Right cardiac atrium (tissue), 5 donors: Measurements from ENCODE around the gene ISCA2. TPM values are rescaled to one million over a fixed set of nuclear protein-coding genes. Genes with fewer than 3 reads are reported as not detected.

Experiments
- ATAC-seq, 2 donors: fragments of 200-7000 bp; cut with Tn5 transposase; one replicate each; pipeline versions ENCODE4 v1.8.0 to v1.9.1; 2020; ENCODE audit warnings: moderate library complexity in 2 of 2, mild to moderate bottlenecking in 1 of 2
- DNase-seq, 3 donors: peaks; one replicate each; pipeline ENCODE4 v3.0.0-alpha.2; 2020
- H3K27ac ChIP-seq: one replicate; pipeline ENCODE4 v1.5.1; 2013; ENCODE audit warnings: mild to moderate bottlenecking, low read length, control low read depth, moderate library complexity
- H3K27me3 ChIP-seq: one replicate; pipeline ENCODE4 v1.6.1; 2013; ENCODE audit not compliant: control insufficient read depth, insufficient read depth
- H3K4me1 ChIP-seq: one replicate; pipeline ENCODE4 v1.6.1; 2013; ENCODE audit warnings: low read length; ENCODE audit not compliant: control insufficient read depth, insufficient read depth
- H3K4me3 ChIP-seq: one replicate; pipeline ENCODE4 v1.5.1; 2013; ENCODE audit warnings: low read length, control low read depth
- H3K9me3 ChIP-seq: one replicate; pipeline ENCODE4 v1.6.1; 2013; ENCODE audit warnings: low read length; ENCODE audit not compliant: control insufficient read depth
- WGBS: extraction: QIAGEN DNeasy Blood & Tissue Kit; methylation state at CpG from one replicate; pipeline ENCODE4 v1.1.7; 2013; 5-methylcytosine and 5-hydroxymethylcytosine counted together
- intact Hi-C, 4 donors: fragments of 100-400 bp; cut with DNase I; formaldehyde crosslinking; loops; one replicate each; pipeline versions ENCODE4 v1.11.0 to v1.14.0; 2022 to 2023
- polyA plus RNA-seq: library from polyadenylated mRNA; stranded (reverse); fragments of 200-250 nt; gene quantifications from one replicate; pipeline ENCODE4 v1.2.3, GENCODE V29; 2013
- total RNA-seq, 4 donors: library from RNA; stranded (reverse); fragmentation: NEBNext Ultra II Directional; extraction: Animal tissue kit (Norgen Biotek cat#: 25700); gene quantifications; one replicate each; pipeline ENCODE4 v1.2.1, GENCODE V29; 2021
- donor health status: healthy with polysubstance abuse.
- donor health status: DM: no; HTN: yes; CAD: no.
- donor health status: DM: no; HTN: no; CAD: no.
- donor health status: DM: no; HTN: yes; CAD: no; lungs with severe emphysema.
- donor health status: DM: yes; HTN: yes; CAD: no.

Gene ISCA2
- total and polyA plus RNA-seq, 5 donors = 29.2 to 45.1 (median 35.3) TPM

DNA sequence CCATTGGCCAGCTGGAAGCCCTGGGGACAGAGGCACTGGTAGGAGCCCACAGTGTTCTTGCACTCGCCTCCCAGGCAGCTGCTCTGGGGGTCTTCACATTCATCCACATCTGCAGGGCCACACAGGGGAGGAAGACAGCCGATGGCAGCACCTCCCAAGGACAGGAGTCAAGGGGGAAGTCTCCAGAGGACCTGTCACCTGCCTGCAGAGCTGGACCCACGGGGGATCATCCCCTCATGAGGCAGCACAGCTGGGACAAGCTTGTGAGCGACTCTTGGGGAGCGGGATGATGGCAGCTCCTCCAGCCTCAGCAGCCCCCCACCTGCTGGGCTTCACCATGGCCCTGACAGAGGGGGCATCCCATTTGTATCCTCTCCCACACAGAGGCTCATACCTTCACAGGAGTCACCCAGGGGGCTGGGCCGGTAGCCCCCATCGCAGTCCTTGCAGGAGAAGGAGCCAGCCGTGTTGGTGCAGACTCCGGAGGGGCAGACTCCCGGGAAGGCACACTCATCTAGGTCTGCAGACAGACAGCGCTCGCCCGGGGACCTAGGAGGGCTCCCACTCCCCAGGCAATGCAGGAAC lies 15.4 kb downstream of the ISCA2 start:
- no peaks in the 10 kb centered on the region for H3K9me3 ChIP-seq
- no peaks in the 10 kb centered on the region for H3K27me3 ChIP-seq
- no peak overlapping the region for H3K27ac ChIP-seq
- intact Hi-C loops = loop anchor here in 1 of 4 donors (10.0 kb wide), 1 partner anchor 106 kb away; the partner anchor contains the start of gene LTBP2
- H3K4me1 ChIP-seq = no peaks in the 10 kb centered on the region
- DNase-seq = peak in 2 of 3 donors; percentile 32 to 41
- WGBS = 81% methylated on average over 13 of the region's 13 CpGs
- ATAC-seq = no peak
- H3K4me3 ChIP-seq = no peak overlapping the region

DNA sequence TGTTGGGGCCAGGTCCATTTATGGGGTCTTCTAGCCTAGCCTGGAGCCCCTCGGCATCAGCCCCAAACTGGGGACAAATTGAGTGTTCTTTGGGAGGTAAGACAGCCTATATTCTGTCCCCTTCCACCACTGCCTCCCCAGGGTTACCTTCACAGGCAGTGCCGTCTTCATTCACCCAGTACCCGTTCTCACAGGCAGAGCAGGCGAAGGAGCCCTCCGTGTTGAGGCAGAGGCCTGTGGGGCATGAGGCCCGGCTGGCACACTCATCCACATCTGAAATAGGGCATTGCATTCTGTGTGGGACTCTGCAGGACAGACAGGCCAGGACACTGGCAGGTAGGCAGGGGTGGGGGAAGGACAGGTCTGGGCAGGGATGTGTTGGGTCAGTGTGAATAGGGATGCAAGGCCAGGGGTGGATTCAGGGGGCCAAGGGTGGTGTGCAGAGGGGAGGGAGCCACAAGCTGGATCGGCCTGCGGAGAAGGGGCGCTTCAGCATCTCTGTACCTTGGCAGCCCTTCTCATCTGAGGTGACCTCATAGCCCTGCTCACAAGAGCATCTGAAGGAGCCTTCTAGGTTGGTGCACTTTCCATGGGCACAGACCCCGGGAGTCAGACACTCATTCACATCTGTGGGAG lies 16.1 kb downstream of the ISCA2 start:
- H3K27me3 ChIP-seq = no peaks in the 10 kb centered on the region
- no peak for ATAC-seq
- H3K9me3 ChIP-seq = no peaks in the 10 kb centered on the region
- DNase-seq = no peak
- H3K4me1 ChIP-seq = no peaks in the 10 kb centered on the region
- H3K4me3 ChIP-seq = no peak overlapping the region
- H3K27ac ChIP-seq = no peak overlapping the region
- WGBS = 91% methylated on average over 10 of the region's 10 CpGs
- intact Hi-C loops = loop anchor here in 1 of 4 donors (10.0 kb wide), 1 partner anchor 105 kb away; the partner anchor contains the start of gene LTBP2

- WGBS = 60% methylated on average over 21 of the region's 21 CpGs
- no peaks in the 10 kb centered on the region for H3K27me3 ChIP-seq
- no peaks in the 10 kb centered on the region for H3K4me1 ChIP-seq
- H3K4me3 ChIP-seq = no peak overlapping the region
- ATAC-seq (no peak), DNase-seq (peak in 1 of 3 donors; percentile 37)
- no peaks in the 10 kb centered on the region for H3K9me3 ChIP-seq
- intact Hi-C loops = no loop called here
- no peak overlapping the region for H3K27ac ChIP-seq
These were observed 16.8 kb downstream of the ISCA2 start for GRCh38 chr14:74510223-74510931.

DNA sequence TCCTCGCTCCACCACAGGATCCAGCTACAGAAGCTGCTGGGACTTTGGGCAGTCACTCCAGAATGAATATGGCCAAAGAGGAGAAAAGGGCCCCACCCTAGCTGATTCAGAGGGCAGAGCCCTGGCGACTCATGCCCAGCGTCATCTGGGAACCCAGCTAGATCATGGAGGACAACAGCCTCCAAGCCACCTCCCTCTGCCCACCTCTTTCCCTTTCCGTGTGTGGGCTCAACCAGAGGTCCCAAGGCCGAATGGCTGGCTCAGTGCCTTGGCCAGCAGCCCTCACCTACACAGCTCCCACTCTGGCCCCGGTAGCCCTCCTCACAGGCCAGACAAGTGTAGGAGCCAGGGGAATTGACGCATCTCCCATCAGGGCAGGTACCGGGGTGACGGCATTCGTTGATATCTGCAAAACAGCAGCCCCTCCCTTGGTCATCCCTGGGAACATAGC lies 17.4 kb downstream of the ISCA2 start:
- intact Hi-C loops = no loop called here
- DNase-seq = peak in 1 of 3 donors; percentile 26
- Histone ChIP-seq H3K9me3 (no peaks in the 10 kb centered on the region), H3K27me3 (no peaks in the 10 kb centered on the region), H3K4me3 (no peak overlapping the region), H3K27ac (no peak overlapping the region), H3K4me1 (no peaks in the 10 kb centered on the region)
- ATAC-seq = peak in 1 of 2 donors; percentile 17
- 75% methylated on average over 10 of the region's 10 CpGs for WGBS

GRCh38 chr14:74511966-74512830 lies 18.6 kb downstream of the ISCA2 start:
- intact Hi-C loops = no loop called here
- DNase-seq = peak in 1 of 3 donors; percentile 35
- H3K27me3 ChIP-seq = no peaks in the 10 kb centered on the region
- H3K4me3 ChIP-seq = no peak overlapping the region
- H3K4me1 ChIP-seq = no peaks in the 10 kb centered on the region
- 79% methylated on average over 10 of the region's 10 CpGs for WGBS
- ATAC-seq = no peak
- H3K9me3 ChIP-seq = no peaks in the 10 kb centered on the region
- H3K27ac ChIP-seq = no peak overlapping the region

DNA sequence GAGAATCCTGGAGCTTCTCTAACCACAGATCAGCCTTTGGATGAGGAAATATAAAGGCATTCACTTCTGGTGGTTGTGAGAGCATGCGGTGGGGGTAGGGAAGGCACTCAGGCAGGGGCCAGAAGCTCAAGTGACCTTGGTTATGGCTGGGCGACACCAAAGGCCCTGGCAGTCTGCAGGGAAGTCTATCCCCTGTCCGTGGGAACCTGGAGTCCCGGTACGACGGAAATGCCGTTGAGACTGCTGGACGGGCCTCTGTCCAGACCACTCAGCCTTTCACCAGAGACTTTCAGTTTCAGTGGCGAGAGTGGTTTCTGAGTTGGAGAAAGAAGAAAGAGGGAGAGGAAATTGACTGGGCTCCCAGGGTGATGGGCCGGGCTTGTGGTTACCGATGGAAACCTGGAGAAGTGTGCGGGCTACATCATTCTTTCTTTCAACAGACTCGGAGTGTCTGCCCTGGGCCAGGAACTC lies 20.9 kb downstream of the ISCA2 start:
- no peaks in the 10 kb centered on the region for H3K4me1 ChIP-seq
- 62% methylated on average over 13 of the region's 13 CpGs for WGBS

DNA sequence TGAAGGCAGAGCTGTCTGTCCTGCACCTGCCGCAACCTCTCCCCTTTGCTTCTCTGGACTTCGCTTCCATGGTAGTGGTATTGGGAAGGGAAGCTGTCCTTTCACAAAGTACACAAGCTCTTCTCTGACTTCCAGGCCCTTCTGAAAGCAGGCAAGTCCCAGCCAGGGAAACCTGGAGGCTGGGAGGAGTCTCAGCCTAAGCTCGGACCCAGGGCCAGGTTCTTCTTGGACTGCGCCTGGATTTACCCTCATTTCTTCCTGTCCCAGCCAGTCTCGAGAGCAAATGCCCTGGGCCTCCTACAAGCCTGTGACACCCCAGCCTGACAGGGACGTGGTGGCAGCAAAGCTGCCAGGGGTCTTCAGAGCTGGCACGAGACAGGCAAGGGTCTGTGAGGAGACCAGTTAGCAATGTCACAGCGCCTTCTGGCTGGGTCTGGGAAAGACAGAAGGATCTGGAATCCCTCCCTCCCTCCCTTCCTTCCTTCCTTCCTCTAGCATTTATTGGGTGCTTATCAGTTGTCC lies 22.4 kb downstream of the ISCA2 start:
- intact Hi-C loops = no loop called here
- DNase-seq (peak in 2 of 3 donors; percentile 35 to 45), ATAC-seq (no peak)
- Histone ChIP-seq H3K27ac (no peak overlapping the region), H3K4me3 (no peak overlapping the region), H3K9me3 (no peaks in the 10 kb centered on the region), H3K27me3 (no peaks in the 10 kb centered on the region), H3K4me1 (no peaks in the 10 kb centered on the region)
- 85% methylated on average over 8 of the region's 8 CpGs for WGBS

More for the DNA sequence above, 20.9 kb downstream of the ISCA2 start:
- ATAC-seq (peak; percentile 12 to 42), DNase-seq (peak; percentile 51 to 62 (median 62))
- Histone ChIP-seq H3K27ac (no peak overlapping the region), H3K27me3 (no peaks in the 10 kb centered on the region), H3K4me3 (no peak overlapping the region), H3K9me3 (no peaks in the 10 kb centered on the region)
- intact Hi-C loops = no loop called here

GRCh38 chr14:74516451-74517160 lies 23.0 kb downstream of the ISCA2 start:
- peak in 2 of 3 donors; percentile 36 to 39 for DNase-seq
- Histone ChIP-seq H3K27ac (no peak overlapping the region), H3K9me3 (no peaks in the 10 kb centered on the region), H3K4me1 (no peaks in the 10 kb centered on the region), H3K4me3 (no peak overlapping the region), H3K27me3 (no peaks in the 10 kb centered on the region)
- intact Hi-C loops = no loop called here
- 86% methylated on average over 12 of the region's 12 CpGs for WGBS
- ATAC-seq = peak in 1 of 2 donors; percentile 22

DNA sequence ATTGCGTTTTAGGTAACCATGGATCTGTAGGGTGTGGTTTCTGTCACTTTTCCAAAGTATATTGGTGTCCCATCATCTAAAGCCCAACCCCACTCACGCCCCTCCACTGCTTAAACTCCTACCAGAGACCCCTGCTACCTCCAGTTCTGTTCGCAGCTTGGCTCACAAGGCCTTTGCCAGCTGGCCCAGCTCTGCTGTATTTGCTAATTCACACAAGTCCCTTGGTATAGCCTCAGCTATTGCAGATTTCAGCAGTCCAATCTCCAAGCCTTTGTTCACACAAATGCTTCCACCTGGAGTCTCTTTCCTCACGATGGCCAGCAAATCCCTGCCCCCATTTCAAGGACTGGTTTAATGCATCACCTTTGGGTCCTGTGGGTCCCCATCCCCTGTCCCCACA lies 24.2 kb downstream of the ISCA2 start:
- H3K4me1 ChIP-seq = no peaks in the 10 kb centered on the region
- no peak overlapping the region for H3K4me3 ChIP-seq
- DNase-seq (peak in 1 of 3 donors; percentile 19), ATAC-seq (no peak)
- H3K27me3 ChIP-seq = no peaks in the 10 kb centered on the region
- intact Hi-C loops = no loop called here
- 71% methylated on average over 4 of the region's 4 CpGs for WGBS
- no peaks in the 10 kb centered on the region for H3K9me3 ChIP-seq
- no peak overlapping the region for H3K27ac ChIP-seq

- Histone ChIP-seq H3K27me3 (no peaks in the 10 kb centered on the region), H3K9me3 (no peaks in the 10 kb centered on the region), H3K27ac (no peak overlapping the region), H3K4me1 (no peaks in the 10 kb centered on the region), H3K4me3 (no peak overlapping the region)
- 85% methylated on average over 6 of the region's 6 CpGs for WGBS
- DNase-seq (no peak), ATAC-seq (no peak)
- intact Hi-C loops = no loop called here
These were observed 24.7 kb downstream of the ISCA2 start for GRCh38 chr14:74518221-74518620.
